OCI-LY1 (cell line): ENCODE data around the gene SNX7.

ENCODE experiments used
- EZH2 ChIP-seq: fragments of 200-600 bp; sonication (generic), shearing (Covaris generic); IDR thresholded peaks from 2 replicates; pipeline ENCODE4 v1.8.0; 2017; ENCODE audit warnings: borderline replicate concordance, mixed run types, mild to moderate bottlenecking, antibody characterized with exemption, low read length, moderate library complexity, mixed read lengths
- TF ChIP-seq, protein P1 (sequence below): fragments of 200-600 bp; sonication (generic), shearing (Covaris generic); IDR thresholded peaks from 2 replicates; pipeline ENCODE4 v1.5.1; 2017; ENCODE audit warnings: mild to moderate bottlenecking, antibody characterized with exemption, low read length, moderate library complexity, mixed read lengths

DNA sequence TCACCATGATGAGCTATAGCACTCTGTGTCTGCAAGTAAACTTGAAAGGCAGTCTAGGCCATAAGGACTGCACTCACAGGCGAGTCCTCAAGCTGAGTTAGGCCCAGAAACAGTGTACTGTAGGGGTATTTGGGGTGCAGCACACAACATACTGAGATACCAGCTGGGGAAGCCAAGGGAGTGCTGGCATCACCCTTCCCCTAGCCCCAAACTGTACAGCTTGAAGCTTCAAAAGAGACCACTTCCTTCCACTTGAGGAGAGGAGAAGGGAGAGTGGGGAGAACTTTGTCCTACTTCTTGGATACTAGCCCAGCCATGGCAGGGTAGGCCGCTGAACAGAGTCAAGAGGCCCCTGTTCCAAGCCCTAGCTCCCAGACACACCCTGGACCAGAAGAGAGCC, 24.2 kb upstream of the SNX7 start:
- TF ChIP-seq, protein P1, sequence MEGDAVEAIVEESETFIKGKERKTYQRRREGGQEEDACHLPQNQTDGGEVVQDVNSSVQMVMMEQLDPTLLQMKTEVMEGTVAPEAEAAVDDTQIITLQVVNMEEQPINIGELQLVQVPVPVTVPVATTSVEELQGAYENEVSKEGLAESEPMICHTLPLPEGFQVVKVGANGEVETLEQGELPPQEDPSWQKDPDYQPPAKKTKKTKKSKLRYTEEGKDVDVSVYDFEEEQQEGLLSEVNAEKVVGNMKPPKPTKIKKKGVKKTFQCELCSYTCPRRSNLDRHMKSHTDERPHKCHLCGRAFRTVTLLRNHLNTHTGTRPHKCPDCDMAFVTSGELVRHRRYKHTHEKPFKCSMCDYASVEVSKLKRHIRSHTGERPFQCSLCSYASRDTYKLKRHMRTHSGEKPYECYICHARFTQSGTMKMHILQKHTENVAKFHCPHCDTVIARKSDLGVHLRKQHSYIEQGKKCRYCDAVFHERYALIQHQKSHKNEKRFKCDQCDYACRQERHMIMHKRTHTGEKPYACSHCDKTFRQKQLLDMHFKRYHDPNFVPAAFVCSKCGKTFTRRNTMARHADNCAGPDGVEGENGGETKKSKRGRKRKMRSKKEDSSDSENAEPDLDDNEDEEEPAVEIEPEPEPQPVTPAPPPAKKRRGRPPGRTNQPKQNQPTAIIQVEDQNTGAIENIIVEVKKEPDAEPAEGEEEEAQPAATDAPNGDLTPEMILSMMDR: no peak
- TF ChIP-seq EZH2: no peak
